ENCODE measurements around the gene PLSCR4.

PLSCR4 gene

DNA sequence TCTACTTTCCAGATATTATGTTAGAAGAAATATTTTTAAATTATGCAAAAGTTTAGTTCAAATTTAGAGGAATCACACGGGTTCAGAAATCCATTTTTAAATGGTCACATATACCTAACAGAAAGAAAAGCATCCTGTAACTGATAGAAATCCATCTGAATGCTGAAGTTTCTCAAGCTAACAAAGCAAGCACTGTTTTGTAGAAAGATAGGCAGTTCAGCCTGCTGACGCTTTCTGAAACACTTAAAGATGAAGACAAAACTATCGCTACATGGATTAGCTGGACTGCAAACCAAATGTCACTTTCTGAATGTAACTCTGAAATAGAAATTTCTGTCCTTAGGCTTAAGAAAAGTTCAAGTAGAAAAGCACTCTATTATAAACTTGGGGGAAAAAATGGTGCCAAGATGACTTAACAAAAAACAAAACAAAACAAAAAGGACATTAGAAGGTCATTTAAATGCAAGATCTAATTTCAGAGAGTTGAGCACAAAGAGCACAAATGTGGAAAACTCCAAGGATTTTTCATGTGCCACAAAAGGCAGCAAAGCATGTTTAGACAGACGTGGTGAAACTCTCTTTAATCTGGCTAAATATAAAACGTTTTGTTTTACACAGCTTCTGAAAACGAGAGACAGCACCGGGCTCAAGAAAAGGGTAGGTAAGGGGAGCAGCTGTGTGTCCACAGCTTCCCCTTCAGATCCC lies 91.1 kb downstream of the PLSCR4 start:
- DNase-seq: no peak

- DNase-seq: no peak
Measured at GRCh38 chr3:146159037-146159436, 91.9 kb downstream of the PLSCR4 start.

DNA sequence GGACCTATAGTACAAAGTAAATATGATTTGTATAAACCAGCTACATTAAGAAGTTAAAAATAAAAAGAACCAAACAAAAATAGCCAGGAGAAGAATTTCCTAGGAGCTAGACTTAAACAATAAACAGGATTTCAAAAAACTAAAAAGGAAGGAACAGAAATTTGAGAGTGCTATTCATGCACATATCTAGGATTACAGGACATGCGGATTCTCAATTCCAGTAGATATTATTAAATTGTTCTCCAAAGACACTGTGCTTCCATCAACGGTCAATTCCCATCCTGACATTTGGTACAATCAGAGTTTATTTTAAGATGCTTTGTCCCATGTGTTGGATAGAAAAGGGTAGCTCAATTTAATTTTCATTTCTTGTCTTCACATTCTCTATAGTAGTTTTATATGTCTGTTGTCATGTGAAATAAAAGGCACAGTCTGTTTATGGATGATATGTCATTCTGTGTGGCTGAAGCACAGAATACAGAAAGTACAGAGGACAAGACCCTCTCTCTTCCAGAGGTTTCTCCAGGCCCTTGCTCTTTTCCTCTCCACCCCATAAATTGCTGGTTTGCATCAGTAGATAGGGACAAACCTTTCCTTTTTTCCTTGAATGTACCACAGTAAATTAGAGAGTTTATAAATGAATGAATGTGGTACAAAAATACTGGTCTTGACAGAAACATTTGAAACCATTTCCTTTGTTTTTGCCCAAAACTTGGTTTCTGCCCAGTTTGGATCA lies 93.4 kb downstream of the PLSCR4 start:
- no peak for DNase-seq

DNA sequence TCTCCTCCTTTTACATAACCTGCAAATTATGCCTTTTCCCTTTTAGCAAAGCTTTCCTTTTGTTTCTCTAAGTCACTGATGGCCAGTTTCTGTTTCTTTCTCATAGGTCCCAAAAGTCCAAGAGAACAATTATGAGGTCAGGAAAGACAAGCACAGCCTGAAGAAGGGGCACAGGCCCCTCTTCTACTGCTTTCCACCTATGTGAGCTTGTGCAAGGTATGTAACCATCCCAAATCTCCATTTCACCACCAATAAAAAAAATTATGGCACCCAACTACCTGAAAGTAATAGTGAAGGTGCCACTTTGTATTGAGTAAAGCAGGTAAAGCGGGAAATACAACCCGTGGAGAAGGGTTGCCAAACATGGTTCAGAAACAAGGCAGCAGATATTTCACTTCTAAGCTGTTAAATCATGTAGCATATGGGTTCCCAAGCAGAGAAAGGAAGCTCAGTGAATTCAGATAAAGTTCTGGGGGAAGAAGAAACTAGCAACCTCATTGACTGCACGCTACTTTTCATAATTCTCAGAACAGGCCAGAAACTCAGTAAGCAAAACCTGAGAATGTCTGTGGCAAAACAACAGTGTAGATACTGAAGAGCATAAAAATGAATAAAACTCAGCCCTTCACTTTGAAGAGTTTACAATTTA lies 94.1 kb downstream of the PLSCR4 start:
- no peak for DNase-seq

DNA sequence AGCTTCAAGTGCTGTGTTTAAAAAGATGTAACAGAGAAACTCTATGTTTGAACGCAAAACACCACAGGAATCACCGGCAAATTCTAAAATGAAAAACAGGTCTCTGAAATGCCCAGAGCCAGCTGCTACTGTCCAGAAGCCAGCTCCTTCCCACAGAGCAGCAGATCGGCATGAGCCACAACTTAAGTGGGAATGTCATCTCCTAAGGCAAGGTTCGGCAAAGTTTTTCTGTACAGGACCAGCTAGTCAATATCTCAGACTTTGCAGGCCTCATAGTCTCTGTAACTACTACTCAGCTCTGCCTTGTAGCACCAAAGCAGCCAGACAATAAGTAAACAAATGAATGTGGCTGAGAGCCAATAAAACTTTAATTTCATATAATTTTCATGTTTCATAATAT lies 94.8 kb downstream of the PLSCR4 start:
- DNase-seq: no peak

GRCh38 chr3:146154995-146155394 lies 95.9 kb downstream of the PLSCR4 start:
- DNase-seq: no peak

- DNase-seq: no peak
Measured at GRCh38 chr3:146154316-146154715, 96.6 kb downstream of the PLSCR4 start.

DNA sequence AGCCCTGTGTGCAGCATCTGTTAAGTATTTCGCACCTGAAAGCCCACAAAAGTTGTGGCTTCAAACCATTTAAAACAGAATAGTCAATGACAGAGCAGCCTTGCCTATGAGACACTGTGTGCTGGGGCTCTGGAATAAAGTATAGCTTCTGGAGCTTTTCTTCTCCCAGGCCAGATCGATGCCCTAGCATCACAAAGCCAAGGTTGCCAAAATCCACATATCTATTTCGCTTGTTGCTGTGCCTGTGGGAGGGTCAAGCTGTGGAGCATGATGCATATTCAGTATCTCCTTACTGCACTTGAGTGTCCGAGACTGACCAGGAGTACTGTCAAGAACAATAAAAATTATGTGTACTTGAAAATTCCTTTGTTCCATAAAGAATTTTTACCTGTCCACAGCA lies 97.5 kb downstream of the PLSCR4 start:
- no peak for DNase-seq

GRCh38 chr3:146152834-146153233 lies 98.1 kb downstream of the PLSCR4 start:
- no peak for DNase-seq

DNA sequence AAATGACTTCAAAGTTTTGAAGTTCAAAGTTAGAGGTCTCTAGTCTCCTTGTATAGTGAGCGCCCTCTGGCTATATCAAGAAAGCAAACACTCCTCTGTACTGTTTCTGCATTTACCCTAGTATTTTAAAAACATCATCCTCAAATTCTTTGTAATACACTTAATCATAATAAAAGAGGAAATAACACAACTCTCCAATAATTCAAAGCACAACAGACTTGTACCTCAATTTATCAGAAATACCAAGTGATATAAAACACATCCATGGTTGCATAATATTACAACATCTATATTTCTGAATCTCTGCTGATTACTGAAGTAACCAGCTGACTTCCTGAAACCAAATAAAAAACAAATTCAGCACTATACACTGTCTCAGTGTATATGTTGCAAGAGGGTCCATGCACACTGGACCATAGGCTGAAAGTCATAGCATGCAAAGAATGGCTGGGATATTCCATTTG lies 102.4 kb downstream of the PLSCR4 start:
- DNase-seq: no peak

GRCh38 chr3:146145642-146146041 lies 105.3 kb downstream of the PLSCR4 start:
- DNase-seq: no peak

- no peak for DNase-seq
Measured at GRCh38 chr3:146142757-146143156, 108.1 kb downstream of the PLSCR4 start.
